ENCODE data around the gene DGCR6.

GRCh38 chr22:18888115-18888514, 18.0 kb upstream of the DGCR6 start:
- TF ChIP-seq CTCF (IDR thresholded peaks at IDR 0.05; ENCODE audit: low read depth, low read length): no peak
- no peak for TF ChIP-seq MAX (IDR thresholded peaks at IDR 0.05; ENCODE audit: low read depth, low read length)
- no peak for TF ChIP-seq POLR2A (IDR thresholded peaks at IDR 0.05; ENCODE audit: extremely low read depth, insufficient read length)
